Activated T-helper 1 cell treated with anti-CD3 and anti-CD28 coated beads, Interleukin-12 subunit alpha, Interleukin-12 subunit beta, Interleukin-2, Interleukin-4 antibody, amounts not matched to agents 30 ng/mL and 10 ng/mL and 1 ng/mL, durations not matched to agents 14 hours and 24 hours and 36 hours (primary cell): ENCODE results near the gene CDA. TPM values are rescaled to one million over a fixed set of nuclear protein-coding genes. Genes with fewer than 3 reads are reported as not detected.
A peak's percentile ranks its signal among the peaks of the same experiment; 100 is the strongest.

ENCODE experiments used
- DNase-seq: peaks from one replicate; pipeline ENCODE4 v3.0.0; 2021; ENCODE audit warnings: low spot score
- H3K27ac Mint-ChIP-seq: one replicate; pipeline ENCODE4 v1.8.0; 2021; ENCODE audit warnings: mild to moderate bottlenecking, mixed read lengths
- H3K27me3 Mint-ChIP-seq: one replicate; pipeline ENCODE4 v1.8.0; 2022; ENCODE audit warnings: mild to moderate bottlenecking, moderate library complexity, mixed read lengths; ENCODE audit not compliant: insufficient read depth
- H3K36me3 Mint-ChIP-seq: one replicate; pipeline ENCODE4 v1.8.0; 2021; ENCODE audit warnings: low read depth, mixed read lengths
- H3K4me1 Mint-ChIP-seq: one replicate; pipeline ENCODE4 v1.8.0; 2021; ENCODE audit warnings: low read depth, mixed read lengths
- H3K4me3 Mint-ChIP-seq: one replicate; pipeline ENCODE4 v1.8.0; 2021; ENCODE audit warnings: mild to moderate bottlenecking, moderate library complexity, mixed read lengths
- H3K9me3 Mint-ChIP-seq: one replicate; pipeline ENCODE4 v1.8.0; 2021; ENCODE audit warnings: mixed read lengths
- intact Hi-C: fragments of 100-400 bp; cut with micrococcal nuclease; formaldehyde crosslinking; loops from one replicate; pipeline ENCODE4 v1.15.1; 2024
- total RNA-seq: library from RNA; stranded (reverse); gene quantifications from 2 replicates; pipeline ENCODE4 v1.2.3, GENCODE V29; 2022

The CDA gene
- total RNA-seq, 1 donor from 2014 or later = not detected

DNA sequence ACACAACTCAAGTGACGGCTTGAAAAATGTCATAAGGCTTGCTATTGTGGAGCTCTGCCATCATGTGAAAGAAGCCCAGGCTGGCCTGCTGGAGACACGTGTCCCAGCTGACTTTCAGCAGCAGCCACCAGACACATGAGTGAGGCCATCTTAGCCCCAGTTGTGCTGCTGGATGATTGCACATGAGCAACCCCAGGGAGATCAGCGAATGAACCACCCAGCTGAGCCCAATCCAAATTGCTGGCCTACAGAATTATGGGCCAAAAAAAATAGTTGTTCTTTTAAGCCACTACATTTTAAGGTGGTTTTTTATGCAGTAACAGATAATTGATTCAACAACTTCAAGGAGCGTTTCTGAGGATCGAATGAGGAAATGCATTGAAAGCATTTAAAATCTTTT lies 17.5 kb upstream of the CDA start:
- Mint-ChIP-seq H3K9me3 (peaks cover 3% of the 10 kb centered on the region), H3K27ac (no peak overlapping the region), H3K27me3 (peaks cover 9% of the 10 kb centered on the region), H3K36me3 (no peaks in the 10 kb centered on the region), H3K4me3 (no peak overlapping the region), H3K4me1 (peaks cover 6% of the 10 kb centered on the region)
- intact Hi-C loops = no loop called here
- no peak for DNase-seq

DNA sequence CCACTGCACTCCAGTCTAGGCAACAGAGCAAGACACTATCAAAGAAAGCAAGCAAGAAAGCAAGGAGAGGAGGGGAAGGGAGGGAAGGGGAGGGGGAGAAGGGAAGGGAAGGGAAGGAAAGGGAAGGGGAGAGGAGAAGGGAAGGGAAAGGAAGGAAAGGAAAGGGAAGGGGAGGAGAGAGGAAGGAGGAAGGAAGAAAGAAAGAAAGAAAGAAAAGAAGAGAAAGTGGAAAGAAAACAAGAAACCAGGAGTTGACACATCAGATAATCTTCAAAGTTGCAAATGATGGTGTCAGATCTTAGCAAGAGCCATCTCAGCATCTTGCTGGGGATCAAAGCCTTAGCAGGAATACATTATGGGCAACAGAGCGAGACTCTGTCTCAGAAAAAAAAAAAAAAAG lies 14.9 kb upstream of the CDA start:
- H3K4me3 Mint-ChIP-seq = no peak overlapping the region
- H3K36me3 Mint-ChIP-seq = no peaks in the 10 kb centered on the region
- no peak overlapping the region for H3K27ac Mint-ChIP-seq
- no peak for DNase-seq
- H3K9me3 Mint-ChIP-seq = peaks cover 3% of the 10 kb centered on the region
- H3K4me1 Mint-ChIP-seq = peaks cover 6% of the 10 kb centered on the region
- intact Hi-C loops = no loop called here
- peaks cover 13% of the 10 kb centered on the region for H3K27me3 Mint-ChIP-seq

DNA sequence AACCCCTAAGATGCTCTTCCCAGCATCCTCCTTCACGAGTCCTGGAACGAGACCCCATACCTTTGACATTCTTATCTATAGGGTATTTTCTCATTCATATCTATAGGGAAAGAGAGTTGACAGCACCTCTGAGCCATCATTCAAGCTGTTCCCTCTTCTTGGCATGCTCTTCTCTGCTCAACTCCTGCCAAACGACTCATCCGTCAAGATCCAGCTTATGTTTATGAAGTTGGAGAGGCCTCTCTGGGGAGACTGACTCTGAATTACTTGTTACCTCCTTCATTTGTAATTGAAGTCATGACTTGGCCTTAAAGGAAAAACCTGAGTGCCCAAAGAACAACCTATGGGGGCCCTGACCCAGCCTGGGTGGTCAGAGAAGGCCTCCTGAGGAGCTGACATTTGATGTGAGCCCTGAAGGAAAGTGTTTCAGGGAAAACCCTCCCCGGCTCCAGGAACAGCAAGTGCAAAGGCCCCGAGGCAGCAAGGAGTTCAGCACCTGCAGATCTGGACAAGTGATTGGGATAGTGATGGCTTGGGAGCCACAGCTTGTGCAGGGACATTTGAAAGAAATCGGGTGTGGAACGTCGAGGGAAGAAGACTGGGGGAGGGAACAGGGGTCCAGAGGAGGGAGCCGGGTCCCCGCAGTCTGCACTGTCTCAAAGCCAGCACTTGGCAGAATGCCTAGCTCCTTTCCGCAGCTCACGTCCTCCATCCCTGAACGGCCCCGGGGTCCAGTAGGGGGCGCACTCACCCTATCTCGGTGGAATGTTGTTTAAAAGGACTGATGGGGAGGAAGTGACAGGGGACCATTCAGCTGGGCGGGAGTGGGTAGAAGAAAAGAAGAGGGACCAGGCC lies 14.0 kb upstream of the CDA start:
- peak; percentile 62 for DNase-seq
- Mint-ChIP-seq H3K27me3 (peaks cover 10% of the 10 kb centered on the region), H3K4me1 (peaks cover 6% of the 10 kb centered on the region), H3K27ac (no peak overlapping the region), H3K9me3 (peaks cover 3% of the 10 kb centered on the region), H3K4me3 (no peak overlapping the region), H3K36me3 (no peaks in the 10 kb centered on the region)
- intact Hi-C loops = loop anchor here (1.0 kb wide), 2 partner anchors 59 to 65 kb away; no protein-coding TSS in a partner anchor

DNA sequence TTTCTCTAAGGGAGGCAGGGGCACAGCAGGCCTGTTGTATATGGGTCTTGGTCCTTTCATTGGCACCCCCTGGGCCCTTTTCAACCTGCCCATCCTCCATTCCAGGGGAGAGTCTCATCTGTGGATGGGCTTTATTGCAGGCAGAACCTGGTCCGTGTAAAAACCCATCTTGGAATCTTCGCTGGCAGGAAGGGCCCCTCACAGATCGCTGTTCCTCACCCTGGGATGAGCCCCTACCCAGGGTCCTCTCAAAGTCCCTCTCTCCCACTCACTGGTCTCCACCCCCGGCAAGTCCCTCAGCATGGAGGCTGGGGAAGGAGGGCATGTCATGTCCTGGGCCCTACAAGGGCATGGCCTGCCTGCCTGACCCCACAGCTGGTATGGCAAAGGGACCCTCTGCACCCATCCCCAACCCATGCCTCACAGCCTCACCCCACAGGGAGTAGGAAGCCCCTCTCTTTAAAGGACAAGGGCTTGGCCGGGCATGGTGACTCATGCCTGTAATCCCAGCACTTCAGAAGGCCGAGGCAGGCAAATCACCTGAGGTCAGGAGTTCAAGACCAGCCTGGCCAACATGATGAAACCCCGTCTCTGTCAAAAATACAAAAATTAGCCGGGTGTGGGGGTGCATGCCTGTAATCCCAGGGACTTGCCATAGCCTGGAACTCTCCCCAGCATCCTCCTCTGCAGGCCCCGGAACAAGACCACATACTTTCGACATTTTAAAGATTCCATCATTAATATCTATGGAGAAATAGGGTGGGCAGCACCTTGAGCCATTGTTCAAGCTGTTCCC lies 13.2 kb upstream of the CDA start:
- intact Hi-C loops = loop anchor here (1.0 kb wide), 2 partner anchors 59 to 65 kb away; no protein-coding TSS in a partner anchor
- H3K4me1 Mint-ChIP-seq = peaks cover 6% of the 10 kb centered on the region
- no peak for DNase-seq
- H3K27ac Mint-ChIP-seq = no peak overlapping the region
- peaks cover 9% of the 10 kb centered on the region for H3K27me3 Mint-ChIP-seq
- peaks cover 3% of the 10 kb centered on the region for H3K9me3 Mint-ChIP-seq
- no peak overlapping the region for H3K4me3 Mint-ChIP-seq
- H3K36me3 Mint-ChIP-seq = no peaks in the 10 kb centered on the region

DNA sequence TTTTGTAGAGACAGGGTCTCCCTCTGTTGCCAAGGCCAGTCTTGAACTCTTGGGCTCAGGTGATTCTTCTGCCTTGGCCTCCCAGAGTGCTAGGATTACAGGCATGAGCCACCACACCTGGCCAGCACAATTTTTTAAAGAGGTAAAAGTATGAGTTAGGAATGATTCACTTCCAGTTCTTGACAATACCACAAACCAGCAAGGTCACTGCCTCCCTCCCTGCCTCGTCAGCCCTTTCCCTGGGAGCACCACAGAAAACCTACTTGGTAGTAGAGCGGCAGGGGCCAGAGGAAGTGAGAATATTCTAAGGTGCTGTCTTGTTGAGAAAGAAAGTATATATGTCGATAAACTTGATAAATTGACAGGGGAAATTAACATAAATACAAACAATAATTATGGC lies 10.8 kb upstream of the CDA start:
- DNase-seq = no peak
- Mint-ChIP-seq H3K4me3 (no peak overlapping the region), H3K36me3 (no peaks in the 10 kb centered on the region), H3K27ac (no peak overlapping the region), H3K27me3 (peaks cover 9% of the 10 kb centered on the region), H3K9me3 (no peaks in the 10 kb centered on the region), H3K4me1 (peaks cover 6% of the 10 kb centered on the region)
- intact Hi-C loops = no loop called here

DNA sequence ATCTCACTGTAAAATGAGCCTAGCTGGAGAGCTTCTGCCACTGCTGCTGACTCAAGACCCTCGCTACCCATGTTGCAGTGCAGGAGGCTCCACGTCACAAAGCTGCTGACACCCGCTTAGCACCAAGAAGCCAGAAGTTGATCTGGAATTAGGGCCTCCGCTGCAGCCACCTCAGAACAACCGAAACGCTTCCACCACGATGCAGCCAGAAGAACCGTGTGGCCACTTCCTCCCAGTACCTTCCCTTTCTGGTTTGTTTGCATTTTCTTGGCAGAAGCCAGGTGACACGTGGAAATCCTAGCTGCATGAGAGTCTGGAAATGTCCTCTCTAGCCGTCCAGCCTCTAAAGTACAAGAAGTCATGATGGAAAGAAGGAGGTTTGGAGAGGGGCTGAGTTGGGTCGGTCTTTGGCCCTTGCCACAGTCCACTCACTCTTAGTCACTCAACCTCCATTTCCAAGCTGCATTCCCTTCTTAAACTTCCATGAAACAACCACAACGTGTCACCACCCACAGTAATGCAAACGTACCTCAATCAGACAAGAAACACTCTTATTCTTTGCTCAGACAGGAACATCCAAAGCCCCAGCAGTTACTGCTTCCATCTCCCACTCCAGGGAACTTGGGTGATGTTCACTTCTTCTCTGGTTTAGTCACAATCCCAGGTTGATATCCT lies 10.0 kb upstream of the CDA start:
- Mint-ChIP-seq H3K36me3 (no peaks in the 10 kb centered on the region), H3K4me1 (peaks cover 6% of the 10 kb centered on the region), H3K27ac (no peak overlapping the region), H3K9me3 (no peaks in the 10 kb centered on the region), H3K4me3 (no peak overlapping the region), H3K27me3 (peaks cover 6% of the 10 kb centered on the region)
- intact Hi-C loops = no loop called here
- no peak for DNase-seq

DNA sequence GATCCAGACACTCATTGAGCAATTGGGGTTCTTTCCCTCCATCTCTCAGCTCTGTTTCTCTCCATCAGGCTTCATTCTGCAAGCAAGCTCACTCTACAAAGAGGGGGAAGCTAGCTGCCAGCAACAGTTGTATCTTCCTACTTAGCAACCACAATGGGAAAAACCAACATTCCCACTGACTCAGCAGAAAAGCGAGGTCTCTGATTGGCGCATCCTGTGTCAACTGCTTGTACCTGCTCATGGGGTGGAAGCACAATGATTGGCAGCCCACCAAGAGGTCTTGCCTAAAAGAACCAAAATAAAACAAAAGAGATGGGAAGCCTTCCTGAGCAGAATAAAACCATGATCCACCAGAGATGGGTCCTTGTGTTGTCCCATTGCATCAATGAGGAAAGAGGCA lies 4.0 kb upstream of the CDA start:
- intact Hi-C loops = no loop called here
- H3K27me3 Mint-ChIP-seq = peaks cover 23% of the 10 kb centered on the region

DNA sequence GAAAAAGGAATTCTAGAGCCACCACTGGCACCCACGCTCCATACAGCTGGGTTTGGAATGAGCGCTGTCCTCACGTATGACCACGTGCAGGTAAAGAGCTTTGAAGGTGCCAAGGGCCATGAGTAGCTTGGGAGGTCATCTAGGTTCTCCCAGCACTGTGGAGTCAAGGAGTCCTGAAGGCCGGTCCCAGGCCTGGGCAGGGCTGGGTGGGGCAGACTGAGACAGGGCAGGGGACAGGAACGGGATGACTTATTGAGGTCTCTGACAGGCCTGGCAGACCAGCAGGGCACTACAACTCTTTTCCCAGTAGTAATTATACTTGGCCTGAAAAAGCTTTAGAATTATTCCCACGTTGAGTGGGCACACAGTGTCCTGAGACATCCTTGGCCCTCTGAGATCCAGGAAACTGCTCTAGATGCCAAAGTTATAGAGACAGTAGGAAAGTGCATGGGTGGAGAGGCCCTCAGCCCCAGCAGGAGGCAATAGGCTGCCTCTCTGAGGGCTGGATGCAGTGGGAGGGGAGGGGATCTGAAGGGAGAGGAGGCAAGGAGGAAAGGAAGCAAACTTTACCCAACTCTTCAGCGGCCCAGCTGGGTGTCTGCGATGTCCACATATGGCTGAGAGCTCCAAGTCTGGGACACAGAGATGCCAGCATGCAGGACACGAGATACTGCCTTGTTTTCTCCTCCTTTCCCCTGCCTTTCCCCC lies 1.8 kb upstream of the CDA start:
- Mint-ChIP-seq H3K36me3 (no peaks in the 10 kb centered on the region), H3K4me1 (peaks cover 9% of the 10 kb centered on the region), H3K4me3 (no peak overlapping the region), H3K9me3 (no peaks in the 10 kb centered on the region), H3K27ac (no peak overlapping the region), H3K27me3 (peaks cover 34% of the 10 kb centered on the region)
- DNase-seq = no peak
- intact Hi-C loops = no loop called here

More for the DNA sequence above, 4.0 kb upstream of the CDA start:
- DNase-seq = no peak
- H3K27ac Mint-ChIP-seq = no peak overlapping the region
- no peak overlapping the region for H3K4me3 Mint-ChIP-seq
- H3K9me3 Mint-ChIP-seq = no peaks in the 10 kb centered on the region
- peaks cover 9% of the 10 kb centered on the region for H3K4me1 Mint-ChIP-seq
- H3K36me3 Mint-ChIP-seq = no peaks in the 10 kb centered on the region

DNA sequence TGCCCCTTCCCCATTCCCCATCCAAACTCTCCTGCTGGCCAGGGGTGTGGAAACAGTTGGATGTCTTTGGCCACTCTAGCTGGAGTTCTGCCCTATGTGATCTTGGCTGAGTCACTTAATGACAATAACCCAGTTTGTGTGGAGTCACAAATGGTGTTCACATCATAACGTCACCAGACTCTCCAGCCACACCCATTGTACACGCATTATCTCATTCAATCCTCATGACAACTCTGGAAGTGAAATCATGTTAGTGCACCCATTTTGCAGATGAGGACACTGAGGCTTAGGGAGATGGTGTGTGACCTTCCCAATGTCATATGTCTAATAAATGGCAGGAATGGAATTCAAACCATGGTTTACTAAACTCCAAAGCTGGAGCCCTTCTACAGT lies 1.2 kb upstream of the CDA start:
- Mint-ChIP-seq H3K36me3 (no peaks in the 10 kb centered on the region), H3K27ac (no peak overlapping the region), H3K4me3 (no peak overlapping the region), H3K27me3 (peaks cover 35% of the 10 kb centered on the region), H3K4me1 (peaks cover 9% of the 10 kb centered on the region), H3K9me3 (no peaks in the 10 kb centered on the region)
- no peak for DNase-seq
- intact Hi-C loops = no loop called here

DNA sequence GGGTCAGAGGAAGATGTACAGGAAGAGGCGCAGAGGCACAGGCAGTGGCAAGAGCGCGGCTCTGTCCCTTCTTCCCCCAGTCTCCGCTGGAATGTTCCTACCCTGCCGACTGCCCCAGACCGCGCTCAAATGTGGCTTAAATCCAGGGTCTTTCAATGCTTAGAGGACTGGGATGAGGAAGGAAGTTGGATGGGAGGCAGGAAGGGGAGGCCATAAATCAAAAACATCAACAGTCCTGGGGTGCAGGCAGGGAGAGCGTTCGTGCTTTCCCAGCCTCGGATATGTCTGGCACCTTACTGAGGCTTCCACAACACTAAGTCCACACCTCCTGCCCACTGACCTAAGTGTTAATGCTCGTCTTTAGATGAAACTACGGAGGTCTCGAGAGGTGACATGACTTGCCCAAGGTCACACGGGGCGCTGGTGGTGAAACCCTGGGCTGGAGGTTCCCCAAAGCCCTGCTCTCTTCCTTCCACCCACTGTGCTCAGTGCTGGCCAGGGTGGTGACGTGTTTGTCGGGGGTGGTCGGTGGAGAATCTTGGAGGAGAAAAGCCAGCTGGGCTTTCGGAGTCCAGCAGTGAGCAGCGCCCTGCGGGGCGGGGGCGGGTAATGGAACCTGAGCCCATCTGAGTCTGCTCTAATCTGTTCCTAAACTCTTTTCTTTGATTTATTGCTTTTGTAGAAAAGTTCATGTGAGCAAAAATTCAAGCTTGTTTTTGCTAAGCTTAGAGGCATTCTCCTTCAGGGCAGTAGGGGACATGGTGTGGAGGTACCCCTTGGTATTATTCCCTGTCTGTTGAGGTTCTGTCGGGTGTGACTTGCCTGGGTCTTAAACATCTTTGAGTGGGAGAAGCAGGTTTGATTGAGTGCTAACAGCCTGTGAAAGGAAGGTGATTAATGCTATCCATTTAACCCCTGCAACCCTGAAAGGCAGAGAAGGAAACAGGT lies 708 bp downstream of the CDA start:
- H3K36me3 Mint-ChIP-seq = no peaks in the 10 kb centered on the region
- H3K27me3 Mint-ChIP-seq = peaks cover 32% of the 10 kb centered on the region
- DNase-seq = no peak
- H3K27ac Mint-ChIP-seq = no peak overlapping the region
- intact Hi-C loops = no loop called here
- no peak overlapping the region for H3K4me3 Mint-ChIP-seq
- no peaks in the 10 kb centered on the region for H3K9me3 Mint-ChIP-seq
- peaks cover 9% of the 10 kb centered on the region for H3K4me1 Mint-ChIP-seq

DNA sequence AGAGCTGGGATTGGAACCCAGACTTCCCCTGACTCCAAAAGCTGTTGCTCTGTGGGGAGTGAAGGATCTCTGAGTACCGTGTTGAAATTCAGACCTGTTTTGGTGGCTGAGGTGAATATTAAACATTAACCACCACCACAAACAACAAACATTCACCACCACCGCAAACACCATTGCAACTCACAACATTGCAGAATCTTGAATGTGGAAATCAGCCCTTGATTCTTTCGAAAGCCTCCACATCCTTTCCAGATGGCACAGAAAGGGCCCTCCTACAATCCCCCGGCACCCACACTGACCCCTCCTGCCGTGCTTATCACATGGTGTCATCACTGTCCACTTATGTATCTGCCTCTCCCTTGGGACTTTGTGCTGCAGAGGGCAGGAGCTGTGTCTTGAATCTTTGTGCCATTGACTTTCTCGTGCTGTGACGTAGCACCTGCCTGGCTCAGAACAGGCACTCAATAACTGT lies 1.4 kb downstream of the CDA start:
- no peak overlapping the region for H3K4me3 Mint-ChIP-seq
- H3K27me3 Mint-ChIP-seq = peaks cover 32% of the 10 kb centered on the region
- H3K9me3 Mint-ChIP-seq = no peaks in the 10 kb centered on the region
- DNase-seq = no peak
- intact Hi-C loops = no loop called here
- H3K27ac Mint-ChIP-seq = no peak overlapping the region
- H3K4me1 Mint-ChIP-seq = peaks cover 9% of the 10 kb centered on the region
- H3K36me3 Mint-ChIP-seq = no peaks in the 10 kb centered on the region
